HG02610 (cell line): Measurements from ENCODE around the gene FKBP1B.
"Not testable (repeated sequence)": the region's sequence is repeated elsewhere in the genome, so short reads cannot be mapped to it uniquely, and the experiment has no call there.

Experiments used
- ATAC-seq: cut with Tn5 transposase; IDR thresholded peaks from one replicate; pipeline ENCODE4 v1.9.1; 2021; ENCODE audit warnings: mild to moderate bottlenecking, moderate library complexity; ENCODE audit not compliant: unreplicated experiment

The FKBP1B gene

DNA sequence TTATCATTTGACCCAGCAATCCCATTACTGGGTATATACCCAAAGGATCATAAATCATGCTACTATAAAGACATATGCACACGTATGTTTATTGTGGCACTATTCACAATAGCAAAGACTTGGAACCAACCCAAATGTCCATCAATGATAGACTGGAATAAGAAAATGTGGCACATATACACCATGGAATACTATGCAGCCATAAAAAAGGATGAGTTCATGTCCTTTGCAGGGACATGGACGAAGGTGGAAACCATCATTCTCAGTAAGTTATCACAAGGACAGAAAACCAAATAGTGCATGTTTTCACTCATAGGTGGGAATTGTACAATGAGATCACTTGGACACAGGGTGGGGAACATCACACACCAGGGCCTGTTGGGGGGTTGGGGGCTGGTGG lies 51.2 kb downstream of the FKBP1B start:
- ATAC-seq: not testable (repeated sequence)

DNA sequence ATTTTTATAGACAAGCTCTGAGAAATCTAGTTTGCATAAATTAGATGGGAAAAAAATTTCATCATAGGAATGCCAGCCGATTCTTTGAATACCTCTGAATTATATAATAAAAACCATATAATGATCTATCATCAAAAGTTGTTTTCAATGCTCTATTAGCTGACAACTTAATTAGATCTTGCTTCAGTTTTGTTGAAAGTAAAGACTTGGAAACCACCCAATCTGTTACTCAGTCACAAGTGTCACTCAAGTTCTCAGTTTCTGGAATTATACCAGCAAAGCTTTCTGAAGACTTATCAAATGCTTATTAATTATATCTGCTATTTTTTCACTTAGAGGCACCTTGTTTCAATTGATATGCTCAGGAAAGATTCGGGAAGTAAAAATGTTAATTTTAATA lies 52.5 kb downstream of the FKBP1B start:
- ATAC-seq: no peak

DNA sequence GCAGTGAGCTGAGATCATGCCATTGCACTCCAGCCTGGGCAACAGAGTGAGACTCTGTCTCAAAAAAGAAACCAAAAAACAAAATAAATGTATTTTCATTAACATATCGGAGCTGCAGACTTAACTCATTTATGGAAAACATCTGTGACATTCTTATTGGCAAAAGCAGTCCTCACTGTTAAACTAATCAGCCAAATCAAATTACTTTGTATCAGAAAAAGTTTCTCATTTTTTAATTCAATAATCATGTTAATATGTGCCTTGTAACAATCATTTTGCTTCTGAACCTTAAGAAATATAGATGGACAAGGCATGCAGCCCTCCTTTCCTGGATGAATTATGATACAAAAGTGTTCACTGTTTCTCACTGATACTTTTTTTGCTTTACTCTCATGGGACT lies 53.1 kb downstream of the FKBP1B start:
- no peak for ATAC-seq

DNA sequence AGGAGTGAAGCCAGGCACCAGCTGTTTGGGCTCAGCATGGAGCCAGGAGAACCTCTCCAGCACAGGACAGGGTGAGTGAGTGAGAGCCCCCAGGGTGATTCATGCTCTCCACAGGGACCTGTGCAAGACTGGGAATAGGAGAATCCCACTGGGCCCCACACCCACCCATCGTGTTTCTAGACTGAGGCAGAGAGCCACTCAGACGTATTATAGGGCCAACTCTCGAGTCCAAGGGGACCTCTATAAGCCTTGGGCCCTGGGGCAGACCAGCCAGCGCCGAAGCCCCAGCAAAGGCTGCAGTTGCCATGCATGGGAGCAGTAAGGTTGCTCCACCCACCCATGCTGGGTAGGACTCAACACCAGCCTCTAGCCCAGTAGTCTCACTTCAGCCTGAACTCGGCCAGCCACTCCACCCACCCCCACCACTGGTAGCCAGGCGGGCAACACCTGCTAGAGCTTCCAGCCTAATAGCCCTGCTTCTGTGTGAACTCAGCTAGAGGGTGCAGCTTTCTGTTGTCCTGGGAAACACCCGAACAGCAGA lies 54.6 kb downstream of the FKBP1B start:
- ATAC-seq: no peak

DNA sequence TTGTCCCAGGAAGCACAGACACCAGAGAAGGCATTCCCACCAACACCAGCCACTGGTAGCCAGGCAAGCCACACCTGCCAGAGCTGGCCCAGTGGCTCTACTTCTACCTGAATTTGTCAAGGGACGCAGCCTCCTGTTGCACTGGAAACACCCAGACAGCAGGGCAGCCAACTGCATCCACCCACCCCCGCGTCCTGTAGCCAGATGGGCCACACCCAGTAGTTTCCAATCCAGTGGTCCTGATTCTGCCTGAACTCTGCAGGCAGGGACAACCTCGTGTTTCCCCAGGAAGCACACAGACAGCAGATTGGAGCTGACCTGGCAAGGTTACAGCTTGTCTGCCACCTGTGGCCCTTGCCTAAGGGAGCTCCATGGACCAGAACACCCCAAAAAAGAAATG lies 55.4 kb downstream of the FKBP1B start:
- ATAC-seq: no peak

DNA sequence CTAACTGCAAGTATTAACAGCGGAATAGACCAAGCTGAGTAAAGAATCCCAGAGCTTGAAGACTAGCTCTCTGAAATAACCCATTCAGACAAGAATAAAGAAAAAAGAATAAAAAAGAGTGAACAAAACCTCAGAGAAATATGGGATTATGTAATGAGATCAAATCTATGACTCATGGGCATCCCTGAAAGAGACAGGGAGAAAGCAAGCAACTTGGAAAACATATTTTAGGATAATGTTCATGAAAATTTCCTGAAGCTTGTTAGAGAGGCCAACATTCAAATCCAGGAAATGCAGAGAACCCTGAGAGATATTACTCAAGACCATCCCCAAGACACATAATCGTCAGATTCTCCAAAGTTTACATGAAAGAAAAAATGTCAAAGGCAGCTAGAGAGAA lies 56.3 kb downstream of the FKBP1B start:
- no peak for ATAC-seq

DNA sequence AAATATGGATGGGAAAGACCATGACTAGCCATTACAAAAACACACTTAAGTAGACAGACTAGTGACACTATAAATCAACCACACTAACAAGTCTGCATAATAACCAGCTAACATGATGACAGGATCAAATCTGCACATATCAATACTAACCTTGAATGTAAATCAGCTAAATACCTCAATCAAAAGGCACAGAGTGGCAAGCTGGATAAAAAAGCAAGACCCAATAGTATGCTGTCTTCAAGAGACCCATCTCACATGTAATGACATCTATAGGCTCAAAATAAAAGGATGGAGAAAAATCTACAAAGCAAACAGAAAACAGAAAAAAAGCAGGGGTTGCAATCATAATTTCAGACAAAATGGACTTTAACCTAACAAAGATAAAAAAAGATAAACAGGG lies 57.2 kb downstream of the FKBP1B start:
- ATAC-seq: no peak

DNA sequence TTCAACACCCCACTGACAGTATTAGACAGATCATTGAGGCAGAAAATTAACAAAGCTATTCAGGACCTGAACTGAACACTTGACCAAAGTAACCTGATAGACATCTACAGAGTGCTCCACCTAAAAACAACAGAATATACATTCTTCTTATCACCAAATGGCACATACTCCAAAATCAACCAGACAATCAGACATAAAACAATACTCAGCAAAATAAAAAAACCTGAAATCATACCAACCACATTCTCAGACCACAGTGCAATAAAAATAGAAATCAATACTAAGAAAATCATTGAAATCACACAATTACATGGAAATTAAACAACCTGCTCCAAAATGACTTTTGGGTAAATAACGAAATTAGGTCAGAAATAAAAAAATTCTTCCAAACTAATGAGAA lies 57.8 kb downstream of the FKBP1B start:
- no peak for ATAC-seq

DNA sequence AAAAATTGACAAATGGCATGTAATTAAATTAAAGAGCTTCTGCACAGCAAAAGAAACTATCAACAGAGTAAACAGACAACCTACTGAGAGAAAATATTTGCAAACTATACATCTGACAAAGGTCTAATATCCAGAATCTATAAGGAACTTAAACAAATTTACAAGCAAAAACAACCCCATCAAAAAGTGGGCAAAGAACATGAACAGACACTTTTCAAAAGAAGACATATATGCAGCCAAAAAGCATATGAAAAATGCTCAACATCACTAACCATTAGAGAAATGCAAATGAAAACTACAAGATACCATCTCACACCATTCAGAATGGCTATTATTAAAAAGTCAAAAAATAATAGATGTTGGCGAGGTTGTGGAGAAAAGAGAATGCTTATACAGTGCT lies 59.9 kb downstream of the FKBP1B start:
- ATAC-seq: not testable (repeated sequence)

DNA sequence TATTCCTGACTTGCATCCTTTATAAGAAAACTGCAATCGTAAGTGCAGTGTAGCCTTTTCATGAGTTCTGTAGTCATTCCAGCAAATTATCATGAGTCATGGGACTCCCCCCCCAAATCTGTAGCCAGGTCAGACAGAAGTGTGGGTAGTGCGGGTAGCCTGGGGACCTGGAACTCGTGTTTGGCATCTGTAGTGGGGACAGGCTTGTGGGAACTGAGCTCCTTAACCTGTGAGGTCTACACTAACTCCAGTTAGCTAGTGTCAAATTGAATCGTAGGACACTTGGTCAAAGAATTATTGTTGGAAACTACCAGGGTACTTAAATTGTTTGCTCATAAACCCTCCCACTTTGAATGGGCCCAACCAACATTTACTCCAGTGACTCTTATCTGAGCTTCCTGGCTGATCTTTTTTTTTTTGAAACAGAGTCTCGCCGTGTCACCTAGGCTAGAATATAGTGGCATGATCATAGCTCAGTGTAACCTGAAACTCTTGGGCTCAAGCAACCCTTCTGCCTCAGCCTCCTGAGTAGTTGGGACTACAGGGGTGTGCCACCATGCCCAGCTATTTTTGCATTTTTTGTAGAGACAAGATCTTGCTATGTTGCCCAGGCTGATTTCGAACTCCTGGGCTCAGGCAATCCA lies 61.2 kb downstream of the FKBP1B start:
- no peak for ATAC-seq

DNA sequence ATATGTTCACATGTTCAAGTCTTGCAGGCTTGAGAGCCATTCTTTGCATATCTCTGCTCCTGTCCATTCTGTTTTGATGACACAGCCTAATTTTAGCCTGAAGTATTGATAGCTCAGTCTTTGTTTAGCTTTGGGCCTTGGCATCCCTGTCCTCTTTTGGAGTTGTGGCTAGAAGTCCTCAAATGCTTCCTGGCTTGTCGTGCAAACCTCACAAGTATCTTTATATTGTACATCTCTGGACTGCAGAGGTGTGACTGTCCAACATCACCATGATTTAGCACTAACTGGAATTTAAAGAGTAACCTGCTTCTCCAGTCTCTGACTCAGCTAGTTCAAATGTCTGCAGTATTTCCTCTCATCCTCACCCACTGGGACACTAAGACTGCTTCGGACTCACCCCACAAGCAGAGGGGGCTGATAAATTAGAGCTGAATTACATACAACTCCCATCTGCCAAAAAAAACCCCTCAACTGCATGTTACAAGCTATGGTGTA lies 61.9 kb downstream of the FKBP1B start:
- no peak for ATAC-seq
